ENCODE data around the gene NADK. TPM values are rescaled to one million over a fixed set of nuclear protein-coding genes. Genes with fewer than 3 reads are reported as not detected.

Gene NADK
- total RNA-seq, 1 donor from 2014 or later, result 84.6 TPM

DNA sequence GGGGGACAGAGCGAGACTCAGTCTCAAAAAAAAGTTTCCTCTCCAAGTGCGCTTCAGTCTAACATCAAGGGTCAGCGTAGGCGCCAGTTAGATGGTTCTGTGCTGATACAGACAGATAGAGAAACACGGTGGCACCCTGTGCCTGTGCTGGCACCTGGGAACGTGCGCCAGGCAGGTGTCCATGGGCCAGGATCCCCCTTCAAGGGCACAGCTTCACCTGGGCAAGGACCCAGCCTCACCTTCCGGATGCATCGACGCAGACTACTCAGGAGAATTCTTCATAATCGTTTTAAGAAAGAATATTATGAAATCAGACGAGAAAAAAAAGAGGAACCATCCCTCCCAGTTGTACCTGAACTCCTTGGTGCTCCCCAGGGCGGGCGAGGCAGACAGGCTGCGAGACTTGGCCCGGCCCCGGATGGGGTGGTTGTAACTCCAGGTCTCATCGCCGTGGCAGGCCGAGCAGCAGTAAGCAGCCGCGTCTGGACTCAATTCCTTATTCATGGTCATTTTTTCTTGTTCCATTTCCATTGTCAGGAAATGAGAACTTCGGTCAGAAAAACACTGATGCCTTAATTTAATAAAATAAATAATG, 13.3 kb downstream of the NADK start:
- intact Hi-C loops (cut with micrococcal nuclease), result no loop called here

DNA sequence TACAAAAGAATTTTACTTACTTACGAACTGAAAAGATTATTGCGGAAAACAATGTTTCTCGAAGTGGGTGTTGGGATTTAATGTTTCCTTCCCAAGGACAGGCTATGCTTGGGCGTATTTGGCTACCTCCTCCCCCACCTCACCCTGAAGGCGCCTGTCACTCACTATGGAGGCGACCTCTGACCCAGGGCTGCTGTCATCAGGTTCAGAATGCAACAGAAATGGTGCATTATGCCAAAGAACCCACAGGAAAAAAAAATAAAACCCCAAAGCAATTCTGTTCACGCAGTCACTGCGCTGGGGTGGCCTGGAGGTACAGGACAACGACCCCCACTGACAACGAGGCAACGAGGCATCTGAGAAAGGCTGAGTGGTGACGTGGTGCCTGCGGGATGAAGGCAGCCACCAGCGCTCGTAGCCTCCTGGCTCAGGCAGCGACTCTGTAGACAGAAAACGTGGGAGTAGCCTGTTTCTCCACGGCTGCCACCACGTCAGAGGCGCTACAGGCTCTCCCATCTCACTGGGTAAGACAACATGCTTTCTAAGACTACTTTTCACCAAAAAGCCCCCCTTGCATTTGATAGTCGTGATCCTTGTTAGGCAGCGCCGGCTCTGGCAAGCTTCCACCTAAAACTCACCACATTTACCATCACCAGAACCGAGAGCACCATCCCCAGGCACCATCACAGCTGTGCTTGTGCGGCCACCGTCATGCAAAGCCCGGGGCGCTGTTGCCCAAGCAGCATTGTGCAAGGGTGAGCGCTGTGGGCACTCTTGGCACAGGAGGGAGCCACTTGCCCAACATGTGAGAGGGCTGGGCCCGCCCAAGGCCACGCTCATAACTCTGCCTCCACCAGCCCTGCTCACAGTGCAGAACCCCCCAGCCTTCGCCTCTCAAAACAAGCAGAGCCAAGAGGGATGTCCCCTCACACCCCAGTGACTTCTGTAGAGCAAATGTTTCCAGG, 14.3 kb downstream of the NADK start:
- intact Hi-C loops (cut with micrococcal nuclease), result no loop called here

DNA sequence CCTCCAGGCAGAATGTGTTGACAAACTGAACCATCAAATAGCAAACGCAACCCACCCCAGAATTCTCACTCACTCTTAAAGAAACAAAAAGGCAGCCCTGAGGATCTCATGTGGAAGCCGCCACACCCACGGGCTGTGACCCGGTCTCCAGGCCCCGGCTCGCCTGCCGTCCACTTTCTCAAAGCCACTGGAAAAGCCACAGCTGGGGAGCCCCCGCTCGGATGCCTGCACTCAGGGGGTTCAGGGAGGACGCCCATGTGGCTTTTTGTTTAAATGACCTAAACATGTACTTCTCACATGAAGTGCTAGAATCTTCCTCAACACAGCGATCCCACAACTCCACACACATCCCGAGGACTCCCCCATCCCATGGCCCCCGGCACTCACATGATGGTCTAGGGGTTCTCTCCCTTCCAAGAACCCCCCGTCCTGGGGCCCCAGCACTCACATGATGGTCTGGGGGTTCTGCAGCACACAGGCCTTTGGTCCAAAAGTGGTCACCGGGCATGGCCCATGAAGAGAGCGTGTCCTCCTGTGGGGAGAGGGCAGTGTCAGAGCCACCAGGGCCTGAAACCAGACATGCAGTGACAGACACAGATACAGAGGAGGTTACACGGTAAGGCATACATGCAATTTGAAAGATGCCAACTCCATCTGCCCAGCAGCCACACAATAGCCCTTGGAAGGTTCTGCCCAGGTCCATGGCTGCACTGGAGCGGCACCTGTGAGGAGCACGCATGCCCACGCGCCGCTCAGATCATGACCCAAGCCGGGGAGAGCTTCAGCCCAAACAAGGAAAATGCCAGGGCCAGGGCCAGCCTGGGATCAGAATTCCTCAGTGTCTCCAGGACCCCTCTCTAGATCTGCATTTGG, 16.5 kb downstream of the NADK start:
- intact Hi-C loops (cut with micrococcal nuclease), result no loop called here

DNA sequence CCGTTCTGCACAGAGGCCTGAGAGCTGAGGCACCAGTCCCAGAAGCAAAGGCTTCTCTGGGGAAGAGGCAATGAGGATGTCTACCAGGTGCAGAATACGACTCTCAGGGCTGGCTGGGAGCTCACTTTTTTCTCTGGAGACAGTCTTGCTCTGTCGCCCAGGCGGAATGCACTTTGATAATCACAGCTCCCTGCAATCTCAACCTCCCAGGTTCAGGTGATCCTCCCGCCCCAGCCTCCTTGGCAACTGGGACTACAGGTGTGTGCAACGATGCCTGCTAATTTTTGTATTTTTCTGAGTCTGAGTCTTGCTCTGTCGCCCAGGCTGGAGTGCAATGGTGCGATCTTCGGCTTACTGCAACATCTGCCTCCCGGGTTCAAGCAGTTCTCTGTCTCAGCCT, 17.6 kb downstream of the NADK start:
- intact Hi-C loops (cut with micrococcal nuclease), result no loop called here

- intact Hi-C loops (cut with micrococcal nuclease), result no loop called here
Observed at GRCh38 chr1:1760345-1760650, 18.0 kb downstream of the NADK start.

DNA sequence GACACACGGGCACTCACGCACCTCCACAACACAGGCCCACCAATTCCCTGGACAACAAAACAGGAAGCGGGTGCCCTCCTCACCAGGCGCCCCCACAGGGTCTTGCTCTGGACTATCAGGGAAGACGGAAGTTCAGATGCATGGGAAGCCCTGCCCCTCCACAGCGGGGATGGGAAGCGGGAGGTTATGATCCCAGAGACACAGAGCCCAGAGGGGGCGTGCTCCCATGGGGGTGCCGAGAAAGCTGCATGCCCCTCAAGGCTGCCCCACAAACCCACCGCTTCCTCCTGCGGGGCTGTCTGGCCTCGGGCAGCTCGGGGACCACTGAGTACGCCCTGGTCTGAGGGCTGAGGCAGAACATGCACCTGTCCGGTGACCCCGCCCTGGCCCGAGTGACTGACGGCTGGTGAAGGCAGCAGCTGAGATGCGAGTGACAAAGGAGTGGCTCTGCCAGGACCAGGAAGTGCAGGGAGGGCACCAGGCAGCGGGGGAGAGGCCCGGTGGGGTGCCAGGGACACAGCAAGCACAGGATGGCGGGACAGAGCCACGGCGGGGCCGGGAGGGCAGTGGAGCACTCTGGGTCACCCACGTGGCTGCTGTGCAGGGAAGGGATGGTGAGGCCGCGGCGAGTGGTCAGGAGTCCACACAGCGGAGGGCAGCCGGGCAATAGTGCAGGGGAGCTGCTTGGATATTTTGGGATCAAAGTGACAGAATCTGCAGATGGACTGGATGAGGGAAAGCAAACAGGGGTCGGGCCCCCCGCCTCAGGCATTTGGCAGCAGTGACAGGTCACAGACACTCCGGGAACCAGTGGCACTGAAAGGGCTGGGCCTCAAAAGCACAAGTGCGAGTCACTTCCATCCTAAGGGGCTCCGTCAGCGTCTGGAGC, 18.6 kb downstream of the NADK start:
- intact Hi-C loops (cut with micrococcal nuclease), result no loop called here

GRCh38 chr1:1758692-1759455, 19.4 kb downstream of the NADK start:
- intact Hi-C loops (cut with micrococcal nuclease), result no loop called here

- intact Hi-C loops (cut with micrococcal nuclease), result no loop called here
Observed at GRCh38 chr1:1758059-1758621, 20.1 kb downstream of the NADK start.

DNA sequence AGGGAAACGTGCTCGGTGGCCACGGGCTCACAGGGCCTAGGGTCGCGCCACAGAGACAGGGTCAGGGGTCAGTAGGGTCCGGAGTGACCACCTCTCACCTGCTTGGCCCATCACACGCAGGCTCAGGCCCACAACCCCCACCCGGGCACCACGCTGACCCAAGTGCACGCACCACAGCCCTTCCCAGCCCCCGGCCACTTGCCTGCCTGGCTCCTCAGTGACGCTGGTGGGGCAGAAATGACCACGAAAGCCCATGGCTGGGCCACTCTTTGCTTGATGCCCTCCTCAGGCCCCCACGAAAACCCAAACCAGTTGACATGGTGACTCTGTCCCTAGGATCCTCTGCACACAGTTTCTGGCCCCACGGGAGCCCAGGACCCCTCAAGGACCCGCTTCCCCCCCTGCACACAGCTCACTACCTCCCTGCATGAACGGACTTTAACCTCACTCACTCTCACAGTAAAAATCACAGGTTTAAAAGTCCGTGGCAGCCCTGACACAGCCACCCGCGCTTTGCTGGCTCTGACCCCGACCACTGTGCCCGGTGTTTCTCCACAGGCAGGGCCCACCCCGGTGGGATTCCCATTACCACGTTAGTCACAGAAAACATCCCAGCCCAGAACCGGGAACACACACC, 20.7 kb downstream of the NADK start:
- intact Hi-C loops (cut with micrococcal nuclease), result no loop called here

DNA sequence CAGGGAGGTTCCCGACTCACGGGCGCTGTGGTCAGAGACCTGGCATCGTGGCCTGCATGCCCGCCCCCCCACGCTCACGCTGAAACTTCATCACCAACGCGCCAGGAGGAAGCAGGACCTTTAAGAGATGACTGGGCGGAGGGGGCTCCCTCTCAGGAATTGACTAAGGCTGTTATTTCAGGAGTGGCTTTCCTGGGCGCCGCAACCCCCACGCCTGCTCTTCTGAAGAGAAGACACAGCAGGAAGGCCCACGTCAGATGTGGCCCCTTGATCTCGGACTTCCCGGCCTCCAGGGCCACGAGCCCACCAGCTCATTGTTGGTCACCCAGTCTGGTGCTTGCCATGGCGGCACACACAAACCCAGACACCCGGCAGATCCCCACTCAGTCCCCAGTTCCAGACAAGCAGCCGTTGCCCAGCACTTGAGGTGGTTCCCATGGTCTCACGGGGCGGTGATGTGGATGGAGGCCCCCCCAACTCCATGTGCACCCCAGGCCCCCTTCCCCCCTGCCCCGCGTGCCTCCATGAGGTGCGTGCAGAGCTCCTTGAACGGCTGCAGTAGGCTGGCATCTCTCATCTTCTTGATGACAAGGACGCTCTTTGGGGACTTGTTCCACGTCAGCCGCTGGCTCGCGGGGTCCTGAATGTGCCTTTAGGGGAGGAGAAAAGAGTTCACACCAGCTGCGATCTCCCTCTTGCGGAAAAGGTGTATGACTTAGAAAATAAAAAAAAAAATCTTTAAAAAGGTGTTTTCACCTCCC, 21.4 kb downstream of the NADK start:
- intact Hi-C loops (cut with micrococcal nuclease), result no loop called here

DNA sequence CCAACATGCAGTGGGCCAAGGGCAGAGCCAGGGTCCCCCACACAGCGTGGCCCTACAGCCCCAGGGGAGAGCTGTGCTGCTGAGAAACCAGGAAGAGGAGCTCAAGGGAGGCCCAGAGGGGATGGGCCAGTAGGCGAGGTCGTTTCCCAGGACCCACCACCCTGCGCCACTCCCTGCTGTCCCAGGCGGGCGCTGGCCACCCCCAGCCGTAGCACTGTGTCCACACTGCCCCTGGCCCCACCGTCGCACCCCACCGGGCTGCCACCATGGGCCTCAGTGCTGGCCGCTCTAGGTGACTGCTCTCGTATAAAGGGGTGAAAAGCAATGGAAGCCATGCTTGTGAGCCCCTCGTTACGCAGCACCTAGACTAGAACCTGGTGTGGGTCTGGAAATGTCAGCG, 22.4 kb downstream of the NADK start:
- intact Hi-C loops (cut with micrococcal nuclease), result no loop called here

GRCh38 chr1:1755426-1755825, 22.8 kb downstream of the NADK start:
- intact Hi-C loops (cut with micrococcal nuclease), result no loop called here

DNA sequence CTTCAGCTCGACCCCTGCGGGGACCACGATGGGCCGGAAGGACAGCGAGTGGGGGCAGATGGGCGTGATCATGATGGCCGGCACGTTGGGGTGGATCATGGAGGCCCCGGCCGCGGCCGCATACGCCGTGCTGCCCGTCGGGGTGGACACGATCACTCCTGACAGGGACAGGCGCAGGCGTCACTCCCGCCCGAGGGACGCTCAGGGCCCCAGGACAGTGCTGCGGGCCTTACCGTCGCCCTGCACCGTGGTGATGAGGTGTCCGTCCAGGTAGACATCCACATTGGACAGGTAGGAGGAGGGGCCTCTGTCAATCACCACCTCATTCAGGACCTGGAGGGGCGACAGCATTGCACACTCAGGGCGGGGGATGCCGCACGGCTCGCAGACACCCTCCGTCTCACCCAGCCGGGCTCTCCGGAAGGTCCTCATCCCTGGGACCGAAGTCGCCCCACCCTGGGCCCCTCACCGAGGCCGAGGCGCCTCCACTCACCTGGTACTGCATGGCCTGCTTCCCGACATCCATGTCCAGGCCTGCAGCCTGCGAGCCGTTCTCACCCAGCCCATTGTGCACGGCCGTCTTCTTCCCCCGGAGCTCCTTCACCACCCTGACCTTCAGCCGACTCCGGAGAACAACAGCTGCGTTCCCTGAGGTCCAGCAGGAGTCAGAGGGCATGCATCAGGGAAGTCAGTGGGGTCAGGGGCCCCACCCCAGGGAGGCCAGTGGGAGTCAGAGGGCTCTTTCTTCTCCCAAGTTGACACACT, 24.0 kb downstream of the NADK start:
- intact Hi-C loops (cut with micrococcal nuclease), result no loop called here

DNA sequence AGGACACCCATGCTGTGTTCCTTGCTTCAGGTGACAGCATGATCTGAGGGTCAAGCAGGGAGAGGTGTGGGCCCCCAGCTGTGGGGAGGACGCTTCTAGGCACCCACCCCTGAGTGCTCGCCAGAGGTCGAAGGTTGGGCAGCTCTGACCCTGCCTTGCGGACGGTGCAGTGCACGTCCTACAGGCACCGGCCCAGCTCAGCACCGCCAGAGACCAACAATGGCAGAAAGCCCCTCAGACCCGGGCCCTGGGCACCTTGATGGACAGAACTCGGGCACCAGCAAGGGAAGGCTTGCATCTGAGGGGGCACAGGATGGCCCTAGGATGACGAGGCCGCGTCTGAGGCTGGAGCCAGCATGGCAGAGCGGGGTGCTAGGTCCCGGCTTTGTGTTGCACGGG, 24.7 kb downstream of the NADK start:
- intact Hi-C loops (cut with micrococcal nuclease), result no loop called here

DNA sequence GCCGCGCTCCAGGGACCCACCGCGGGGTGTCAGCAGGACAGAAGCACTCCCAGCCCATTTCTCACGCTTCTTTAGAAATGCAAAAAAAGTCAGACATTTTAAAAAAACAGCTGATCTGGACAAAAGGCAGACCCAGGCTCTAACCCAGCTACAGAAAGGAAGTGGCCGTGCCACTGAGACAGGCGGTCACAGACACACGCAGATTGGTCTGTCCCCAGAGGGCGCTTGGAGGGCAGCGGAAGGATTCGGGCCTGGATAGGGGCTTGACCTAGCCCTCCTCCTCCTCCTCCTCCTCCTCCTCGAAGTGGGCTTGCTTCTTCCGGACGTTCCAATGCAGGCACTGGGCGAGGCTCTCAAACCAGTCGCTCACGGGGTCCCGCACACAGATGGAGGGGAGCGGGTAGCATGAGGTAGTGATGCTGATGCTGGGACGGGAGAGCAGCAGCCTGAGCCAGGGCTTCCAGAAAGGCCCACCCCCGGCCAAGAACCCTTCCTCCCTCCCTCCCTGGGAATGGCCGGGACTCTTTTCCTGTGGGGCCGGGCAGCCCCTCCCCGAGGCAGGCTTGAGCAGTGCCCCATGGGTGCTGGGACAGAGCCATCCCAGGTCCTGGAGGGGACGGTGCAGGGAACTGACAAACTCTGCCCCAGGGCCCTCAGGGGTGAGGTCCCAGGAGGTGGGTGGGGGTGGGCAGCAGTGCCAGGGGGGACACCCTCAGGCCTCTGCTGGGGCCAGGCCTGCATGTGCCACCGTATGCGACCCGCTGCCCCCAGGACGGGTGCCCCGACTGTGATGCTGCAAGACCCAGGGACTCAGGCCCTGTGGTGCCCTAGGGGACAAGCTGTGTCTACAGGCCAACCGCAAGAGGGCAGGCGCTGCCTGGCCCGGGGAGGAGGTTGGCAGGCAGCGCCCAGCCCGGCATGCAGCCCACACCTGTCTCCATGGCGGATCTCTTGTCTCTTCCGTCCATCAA, 25.3 kb downstream of the NADK start:
- intact Hi-C loops (cut with micrococcal nuclease), result no loop called here

- intact Hi-C loops (cut with micrococcal nuclease), result no loop called here
Observed at GRCh38 chr1:1752190-1752589, 26.1 kb downstream of the NADK start.

- intact Hi-C loops (cut with micrococcal nuclease), result loop anchor here (10.0 kb wide), 1 partner anchor 55 kb away; the partner anchor contains the start of gene SLC35E2B
Observed at GRCh38 chr1:1749941-1750340, 28.3 kb downstream of the NADK start.
